NCI-H146 treated with DMSO at 0.1 percent for 48 hours (cell line): Measurements from ENCODE around the gene N4BP3.

Experiments used
- DNase-seq: peaks from one replicate; lab custom pipeline; 2025; ENCODE audit not compliant: unreplicated experiment; lab: John Stamatoyannopoulos, UW

Gene N4BP3

DNA sequence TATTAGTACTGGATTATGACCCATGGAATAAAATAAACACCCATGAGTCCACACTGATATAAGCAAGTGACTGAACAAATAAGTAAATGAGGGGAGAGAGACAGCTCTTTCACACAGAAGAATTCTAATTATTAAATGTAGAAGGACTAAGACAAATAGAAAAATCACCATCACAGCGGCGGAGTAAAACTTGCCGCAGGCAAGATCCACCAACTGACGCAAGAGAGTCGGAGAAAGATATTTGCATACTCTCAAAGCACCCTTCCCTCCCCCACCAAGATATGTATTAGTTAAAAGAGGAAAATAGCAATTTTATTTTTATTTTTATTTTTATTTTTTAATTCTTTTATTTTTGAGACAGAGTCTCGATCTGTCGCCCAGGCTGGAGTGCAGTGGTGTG lies 14.6 kb upstream of the N4BP3 start:
- DNase-seq: no peak

DNA sequence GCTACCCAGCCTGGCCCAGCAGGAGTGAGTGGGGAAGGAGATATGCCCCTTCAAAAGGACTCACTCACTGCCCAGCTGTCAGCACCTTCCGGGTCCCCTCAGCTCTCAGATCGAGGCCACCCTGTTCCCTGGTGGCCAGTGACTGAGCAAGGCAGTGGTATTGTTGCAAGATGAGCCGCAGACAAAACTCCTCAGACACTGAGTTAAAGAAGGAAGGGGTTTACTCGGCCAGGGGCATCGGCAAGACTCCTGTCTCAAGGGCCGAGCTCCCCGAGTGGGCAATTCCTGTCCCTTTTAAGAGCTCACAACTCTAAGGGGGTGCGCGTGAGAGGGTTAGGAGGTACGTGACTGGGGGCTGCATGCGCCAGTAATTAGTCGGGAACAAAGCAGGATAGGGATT lies 9.7 kb upstream of the N4BP3 start:
- DNase-seq: no peak

DNA sequence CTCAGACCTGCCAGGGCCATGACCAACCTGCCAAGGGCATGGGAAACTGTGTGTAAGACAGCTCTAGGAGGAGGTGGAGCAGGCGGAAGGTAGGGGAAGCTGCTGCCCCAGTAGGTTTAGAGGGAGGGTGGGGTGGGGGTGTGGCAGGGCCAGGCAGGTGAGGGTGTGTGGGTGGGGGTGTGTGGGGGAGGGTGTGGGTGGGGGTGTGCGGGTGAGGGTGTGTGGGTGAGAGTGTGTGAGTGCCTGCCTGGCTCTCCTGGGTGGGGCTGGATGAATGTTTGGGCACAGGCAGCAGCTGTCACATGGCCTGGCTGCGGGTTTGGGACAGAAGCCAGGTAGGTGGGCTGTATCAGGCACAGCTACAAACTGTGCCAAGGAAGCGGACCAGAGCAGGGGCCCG lies 8.8 kb upstream of the N4BP3 start:
- no peak for DNase-seq

DNA sequence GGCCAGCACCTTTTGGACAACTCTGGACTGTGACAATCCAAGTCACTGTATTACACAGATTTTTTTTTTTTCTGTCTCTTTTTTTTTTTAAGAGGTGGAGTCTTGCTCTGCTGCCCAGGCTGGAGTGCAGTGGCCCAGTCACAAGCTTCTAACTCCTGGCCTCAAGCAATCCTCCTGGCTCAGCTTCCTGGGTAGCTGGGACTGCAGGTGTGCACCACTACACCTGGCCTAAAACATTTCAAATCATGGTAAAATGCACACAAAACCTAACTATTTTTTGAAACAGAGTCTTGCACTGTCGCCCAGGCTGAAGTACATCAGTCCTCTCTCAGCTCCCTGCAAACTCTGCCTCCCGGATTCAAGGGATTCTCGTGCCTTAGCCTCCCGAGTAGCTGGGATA lies 7.2 kb upstream of the N4BP3 start:
- no peak for DNase-seq

DNA sequence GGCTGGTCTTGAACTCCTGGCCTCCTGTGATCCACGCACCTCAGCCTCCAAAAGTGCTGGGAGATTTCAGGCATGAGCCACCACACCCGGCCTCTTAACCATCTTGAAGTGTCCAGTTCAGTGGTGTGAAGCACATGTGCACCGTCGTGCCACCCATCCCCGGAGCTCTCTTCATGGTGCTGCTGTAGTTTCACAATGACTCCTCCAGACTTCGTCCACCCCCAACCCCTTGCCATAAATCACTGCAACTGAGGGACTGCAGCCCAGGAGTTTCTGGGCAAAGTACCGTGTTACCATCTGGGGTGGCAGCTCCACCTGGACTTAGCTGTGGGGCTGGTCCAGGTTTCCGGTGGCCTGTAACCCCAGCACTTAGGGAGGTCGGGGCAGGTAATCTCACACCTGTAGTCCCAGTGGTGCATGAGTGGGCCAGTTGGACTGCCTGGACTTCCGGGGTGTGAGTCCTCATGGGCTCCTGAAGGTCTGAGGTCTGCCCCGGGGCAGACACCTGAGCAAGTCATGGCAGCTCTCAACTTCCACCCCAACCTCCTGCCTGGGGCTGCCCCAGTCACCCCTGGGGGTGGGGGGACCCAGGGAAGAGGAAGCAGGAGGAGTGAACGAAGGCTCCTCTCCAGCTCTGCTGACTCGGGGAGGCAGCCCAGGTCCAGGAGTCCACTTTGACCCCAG lies 6.6 kb upstream of the N4BP3 start:
- DNase-seq: no peak

DNA sequence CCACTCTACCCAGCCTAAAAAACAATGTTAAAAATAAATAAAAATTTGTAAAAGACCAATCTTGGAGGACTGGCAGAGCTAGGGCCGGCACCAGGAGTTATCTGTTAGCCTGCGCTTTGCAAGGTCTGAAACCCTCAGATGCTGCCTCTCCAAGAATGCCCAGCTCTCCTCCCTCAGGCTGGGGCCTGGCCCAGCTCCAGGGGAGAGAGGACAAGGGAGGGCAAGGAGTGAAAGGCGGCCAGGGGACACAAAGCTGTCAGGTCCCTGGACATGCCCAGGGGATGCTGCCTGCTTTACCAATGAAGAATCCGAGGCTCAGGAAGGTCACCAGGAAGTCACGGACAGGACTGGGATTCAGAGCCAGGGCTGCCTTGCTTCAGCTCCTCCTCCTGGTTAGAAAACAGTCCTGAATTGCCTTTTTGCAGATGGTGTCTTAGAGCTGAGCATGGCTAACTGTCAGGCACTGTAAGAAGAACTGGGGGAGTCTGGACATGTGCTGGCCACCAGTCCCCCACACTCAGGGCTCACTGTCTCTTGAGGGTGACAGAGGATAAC lies 5.5 kb upstream of the N4BP3 start:
- DNase-seq: no peak

DNA sequence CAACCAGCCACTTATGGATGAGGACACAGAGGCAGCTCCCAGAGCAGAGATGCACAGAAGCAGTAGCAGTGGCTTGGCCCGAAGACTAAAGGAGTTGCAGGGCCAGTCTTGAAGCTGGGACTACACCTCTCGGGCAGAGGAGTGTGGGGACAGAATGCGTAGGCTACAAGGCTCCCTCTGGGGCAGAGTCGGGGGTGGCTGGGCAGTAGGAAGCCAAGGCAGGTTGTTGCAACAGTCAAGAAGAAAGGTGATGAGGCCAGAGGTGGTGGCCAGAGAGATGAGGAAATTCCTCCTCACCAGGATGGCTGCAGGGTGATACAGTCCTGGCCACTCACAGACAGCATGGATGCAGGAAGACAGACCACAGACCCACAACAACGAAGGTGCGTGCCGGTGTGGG lies 4.9 kb upstream of the N4BP3 start:
- DNase-seq: no peak

DNA sequence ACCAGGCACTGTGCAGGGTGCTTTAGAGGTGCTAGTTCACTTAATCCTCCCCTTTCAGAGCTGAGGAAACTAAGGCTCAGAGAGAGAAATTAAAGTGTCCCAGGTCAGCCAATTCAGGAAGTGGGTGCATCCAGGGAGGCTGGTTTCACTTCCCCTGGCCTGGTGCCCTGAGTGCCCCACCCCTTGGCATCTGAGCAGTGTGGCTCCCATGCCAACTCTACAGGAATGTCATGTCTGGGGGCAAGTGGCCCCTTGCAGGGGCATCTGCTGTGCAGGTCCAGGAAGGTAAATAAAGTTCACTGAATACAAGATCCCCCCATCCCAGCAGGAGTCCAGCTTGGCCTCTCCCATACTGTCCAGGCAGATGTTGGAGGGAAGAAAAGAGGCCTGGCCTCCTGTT lies 4.4 kb upstream of the N4BP3 start:
- DNase-seq: no peak

DNA sequence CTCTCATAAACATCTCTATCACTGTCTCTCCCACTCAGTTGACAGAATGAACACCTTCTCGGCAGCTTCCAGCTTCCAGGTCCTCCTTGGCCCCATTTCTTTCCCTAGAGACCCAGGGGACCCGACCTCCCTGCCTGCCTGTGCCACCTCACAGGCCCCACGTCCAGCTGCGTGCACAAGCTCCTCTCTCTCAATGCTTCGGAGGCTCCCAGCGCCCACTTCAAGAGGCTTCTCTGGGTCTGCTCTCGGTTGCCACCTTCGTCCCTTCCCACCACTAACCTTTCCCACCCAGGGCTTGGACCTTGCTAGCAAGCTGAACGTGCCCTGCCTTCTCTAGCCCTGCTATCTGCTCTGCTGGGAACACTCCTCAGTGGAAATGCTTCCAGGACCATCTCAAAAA lies 2.8 kb upstream of the N4BP3 start:
- no peak for DNase-seq

DNA sequence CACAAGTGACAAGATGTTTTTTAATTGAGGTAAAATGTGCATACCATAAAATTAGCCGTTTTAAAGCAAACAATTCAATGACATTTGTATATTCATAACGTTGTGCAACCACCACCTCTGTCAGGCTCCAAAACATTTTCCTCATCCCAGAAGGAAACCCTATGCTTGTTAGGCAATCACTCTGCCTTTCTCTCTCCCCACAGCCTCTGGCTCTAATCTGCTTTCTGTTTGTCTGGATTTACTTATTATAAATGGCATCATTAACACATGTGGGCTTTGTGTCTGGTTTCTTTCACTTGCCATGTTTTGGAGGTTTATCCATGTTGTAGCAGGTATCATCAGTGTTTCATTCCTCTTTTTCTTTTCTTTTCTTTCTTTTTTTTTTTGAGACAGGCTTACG lies 1.4 kb upstream of the N4BP3 start:
- DNase-seq: no peak

DNA sequence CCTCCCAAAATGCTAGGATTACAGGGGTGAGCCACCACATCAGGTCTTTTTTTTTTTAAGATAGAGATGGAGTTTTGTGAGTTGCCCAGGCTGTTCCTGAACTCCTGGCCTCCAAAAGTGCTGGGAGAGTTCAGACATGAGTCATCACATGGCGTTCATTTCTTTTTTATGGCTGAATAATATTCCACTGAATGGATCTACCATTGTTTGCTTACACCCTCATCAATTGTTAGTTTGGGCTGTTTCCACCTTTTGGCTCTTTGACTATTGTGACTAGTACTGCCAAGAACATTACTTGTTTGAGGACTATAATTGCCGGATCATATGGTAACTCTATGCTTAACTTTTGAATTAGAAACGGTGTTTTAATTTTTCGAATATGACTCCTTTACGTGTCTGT lies 787 bp upstream of the N4BP3 start:
- DNase-seq: no peak

DNA sequence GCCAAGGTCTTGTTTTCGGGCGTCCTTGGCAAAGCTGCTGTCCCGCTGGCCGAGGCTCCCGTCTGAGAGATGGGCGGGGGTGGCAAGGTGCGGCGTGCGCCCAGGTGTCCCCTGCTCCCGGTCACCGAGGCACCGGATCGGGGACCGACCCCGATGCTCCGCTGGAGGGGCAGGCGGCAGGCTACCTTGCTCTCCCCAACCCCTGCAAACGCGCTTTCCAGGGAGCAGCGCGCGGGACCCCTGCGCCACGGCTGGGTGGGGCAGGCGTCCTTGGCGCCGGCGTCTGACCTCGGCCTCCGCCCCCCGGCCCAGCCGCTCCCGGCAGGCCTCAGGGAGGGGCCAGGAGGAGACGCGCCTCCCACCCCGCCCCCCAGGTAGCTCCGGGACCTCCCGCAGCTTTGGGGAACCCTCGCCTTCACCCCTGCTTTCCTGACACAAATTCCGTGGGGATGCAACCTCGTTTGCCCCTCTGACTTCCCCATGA lies 551 bp downstream of the N4BP3 start:
- DNase-seq: no peak

DNA sequence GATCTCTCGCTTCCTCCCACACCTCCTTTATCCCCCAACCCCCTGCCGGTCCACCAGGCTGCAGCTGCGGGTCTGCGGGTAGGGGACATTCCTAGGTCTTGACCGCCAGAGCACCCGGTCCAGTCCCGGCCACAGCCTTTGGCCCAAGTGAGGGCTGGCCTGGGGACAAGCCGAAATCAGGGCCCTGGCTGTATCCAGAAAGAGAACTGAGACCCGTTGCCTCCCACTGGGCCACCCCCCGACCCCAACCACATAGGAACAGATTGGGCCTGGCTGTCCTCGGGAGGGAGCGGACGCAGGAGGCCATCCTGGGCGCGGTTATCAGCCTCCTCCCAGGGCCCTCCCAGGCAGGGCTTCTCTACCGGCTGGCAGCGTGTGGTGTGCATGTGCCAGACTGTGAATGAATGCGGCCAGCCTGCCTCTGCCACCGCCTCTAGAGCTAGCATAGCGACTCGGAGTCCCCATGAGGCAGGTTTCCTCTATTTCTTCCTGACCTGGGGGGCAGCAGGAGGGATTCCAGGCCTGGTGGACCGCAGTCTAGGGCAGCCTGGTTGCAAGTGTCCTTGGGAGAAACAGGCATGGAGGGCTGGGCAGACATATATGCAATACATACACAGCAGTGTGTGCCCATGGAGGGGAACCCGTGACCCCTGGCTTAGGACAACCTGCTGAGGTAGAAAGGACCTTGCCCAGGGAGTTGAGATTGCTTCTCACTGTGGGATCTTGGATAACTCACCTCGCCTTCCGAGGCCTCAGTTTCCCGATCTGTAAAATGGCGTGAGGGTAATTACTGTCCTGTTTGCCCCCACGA lies 1.2 kb downstream of the N4BP3 start:
- DNase-seq: no peak

DNA sequence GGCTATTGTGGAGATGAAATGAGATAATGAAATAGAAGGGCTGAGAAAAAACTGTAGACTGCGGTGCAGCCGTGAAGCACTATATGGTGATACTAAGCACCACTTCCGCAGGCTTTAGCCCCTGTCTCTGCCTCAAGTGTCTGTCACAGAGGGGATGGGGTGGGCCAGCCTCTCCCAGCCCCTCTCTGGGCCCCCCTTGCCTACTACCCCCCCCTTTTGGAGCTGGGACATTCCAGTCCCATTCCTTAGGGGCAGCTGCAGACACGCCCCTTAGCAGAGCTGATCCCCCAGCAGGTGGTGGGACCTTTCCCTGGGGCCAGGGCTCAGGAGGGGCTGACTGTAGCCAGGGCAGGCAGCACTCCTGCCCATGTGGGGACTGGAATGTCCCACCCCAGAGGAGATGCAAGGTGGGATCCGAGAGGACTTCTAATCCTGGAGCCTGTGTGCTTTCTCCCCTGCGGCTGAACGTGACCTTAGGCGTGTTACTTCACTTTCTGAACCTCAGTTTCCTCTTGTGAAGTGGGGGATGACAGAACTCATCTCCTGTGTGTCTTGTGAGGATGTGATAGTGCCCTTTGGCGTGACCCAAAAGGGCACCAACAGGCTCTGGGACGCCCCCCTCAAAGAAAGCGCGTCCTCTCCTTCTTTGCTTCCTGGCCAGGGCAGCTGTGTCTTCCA lies 1.9 kb downstream of the N4BP3 start:
- no peak for DNase-seq

DNA sequence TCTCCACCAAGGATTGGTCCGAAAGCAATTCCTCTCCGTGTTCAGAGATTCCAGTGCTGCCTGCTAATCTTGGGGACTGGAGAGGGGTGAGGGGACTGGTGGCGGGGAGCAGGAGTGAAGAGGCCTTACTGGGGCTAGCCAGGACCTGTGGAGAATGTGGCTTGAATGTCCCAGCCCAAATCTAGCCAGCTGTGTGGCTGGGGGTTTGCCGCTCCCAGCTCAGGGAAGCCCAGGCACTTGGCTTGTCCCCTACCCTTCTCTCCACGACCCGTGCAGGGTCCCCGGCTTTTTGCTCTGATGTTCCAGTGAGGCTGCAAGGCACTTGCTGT lies 2.4 kb downstream of the N4BP3 start:
- DNase-seq: no peak

DNA sequence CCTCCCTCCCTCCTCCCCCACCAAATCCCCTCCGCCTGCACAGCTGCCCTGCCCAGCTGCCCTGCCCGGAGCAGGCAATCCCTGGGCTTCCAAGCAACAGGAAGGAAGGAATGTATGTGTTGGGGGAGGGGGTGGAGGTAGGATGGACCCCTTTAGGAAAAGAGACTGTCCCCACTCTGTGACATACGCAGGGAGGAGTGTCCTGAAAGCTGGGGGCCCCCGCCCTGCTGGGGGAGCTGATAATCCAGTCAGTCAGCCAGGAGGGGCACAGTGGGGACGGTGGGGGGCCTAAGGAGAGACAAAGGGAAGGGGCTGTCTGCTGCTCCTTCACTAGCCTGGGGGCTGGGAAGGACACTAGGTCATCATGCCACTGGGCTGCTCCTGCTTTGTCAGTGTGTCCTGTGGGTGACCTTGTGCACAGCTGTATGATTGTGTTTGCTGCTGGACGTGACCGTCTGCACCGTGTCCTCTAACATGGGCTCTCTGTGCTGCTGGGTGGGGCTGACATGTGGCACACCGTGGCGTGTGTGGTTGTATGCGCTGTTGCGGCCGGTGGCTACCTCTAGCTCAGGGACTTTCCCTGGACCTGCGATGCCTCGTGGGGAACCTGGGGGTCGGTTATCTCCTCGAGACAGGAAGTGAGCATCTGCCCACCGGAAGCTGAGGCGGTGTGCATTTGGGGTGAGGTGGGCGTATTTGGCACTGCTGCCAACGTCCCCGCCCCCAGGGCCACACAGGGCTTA lies 3.0 kb downstream of the N4BP3 start:
- no peak for DNase-seq

DNA sequence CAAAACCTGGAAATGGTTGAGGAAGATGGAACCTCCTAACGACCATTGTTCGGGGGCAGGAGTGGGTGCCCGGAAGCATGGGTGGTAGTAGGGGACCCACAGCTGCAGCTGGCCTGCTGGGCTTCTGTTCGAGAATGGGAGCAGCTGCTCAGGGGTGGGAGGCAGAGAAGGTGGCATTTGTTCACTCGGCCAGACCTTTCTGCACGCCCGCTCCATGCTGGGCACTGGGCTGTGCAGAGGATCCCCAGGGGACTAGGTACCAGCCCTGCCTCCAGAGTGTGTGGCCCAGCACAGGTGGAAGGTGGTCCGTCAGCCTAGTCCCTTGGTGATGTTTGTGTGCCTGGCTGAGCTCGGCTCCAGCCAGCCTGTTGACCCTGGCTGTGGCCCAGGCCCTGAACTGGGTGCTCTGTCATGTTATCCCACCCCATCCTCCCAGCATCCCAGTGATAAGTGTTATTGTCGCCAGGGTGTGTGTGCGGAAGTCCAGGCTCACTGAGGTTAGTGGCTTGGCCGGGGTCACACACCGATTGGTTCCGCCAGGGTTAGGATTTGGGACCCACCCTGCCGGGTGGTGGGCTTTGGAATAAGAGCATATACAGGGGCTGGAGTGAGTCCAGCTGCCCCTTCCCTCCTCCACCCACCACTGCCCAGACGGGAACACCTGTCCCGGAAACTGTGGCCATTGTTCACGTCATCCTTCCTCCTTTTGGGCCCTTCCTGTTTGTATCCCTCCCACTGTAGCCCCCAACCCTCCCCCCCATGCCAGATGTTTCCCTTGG lies 4.8 kb downstream of the N4BP3 start:
- no peak for DNase-seq

DNA sequence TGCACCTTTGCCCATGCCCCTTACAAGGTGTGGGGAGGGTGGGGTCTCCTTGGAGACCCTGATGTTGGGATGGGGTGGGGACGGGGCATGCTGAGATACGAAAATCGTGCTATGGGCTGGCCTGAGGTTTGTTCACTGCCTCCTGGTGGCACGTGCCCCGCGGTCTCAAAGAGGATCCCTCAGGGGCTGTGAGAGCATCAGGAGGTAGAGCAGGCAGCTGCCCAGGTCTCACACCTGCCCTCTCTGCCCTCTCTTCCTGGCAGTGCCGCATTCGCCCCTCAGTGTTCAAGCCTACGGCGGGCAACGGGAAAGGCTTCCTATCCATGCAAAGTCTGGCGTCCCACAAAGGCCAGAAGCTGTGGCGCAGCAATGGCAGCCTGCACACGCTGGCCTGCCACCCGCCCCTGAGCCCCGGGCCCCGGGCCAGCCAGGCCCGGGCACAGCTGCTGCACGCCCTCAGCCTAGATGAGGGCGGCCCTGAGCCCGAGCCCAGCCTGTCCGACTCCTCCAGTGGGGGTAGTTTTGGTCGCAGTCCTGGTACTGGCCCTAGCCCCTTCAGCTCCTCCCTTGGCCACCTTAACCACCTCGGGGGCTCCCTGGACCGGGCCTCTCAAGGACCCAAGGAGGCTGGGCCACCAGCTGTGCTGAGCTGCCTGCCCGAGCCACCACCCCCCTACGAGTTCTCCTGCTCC lies 6.7 kb downstream of the N4BP3 start:
- no peak for DNase-seq

DNA sequence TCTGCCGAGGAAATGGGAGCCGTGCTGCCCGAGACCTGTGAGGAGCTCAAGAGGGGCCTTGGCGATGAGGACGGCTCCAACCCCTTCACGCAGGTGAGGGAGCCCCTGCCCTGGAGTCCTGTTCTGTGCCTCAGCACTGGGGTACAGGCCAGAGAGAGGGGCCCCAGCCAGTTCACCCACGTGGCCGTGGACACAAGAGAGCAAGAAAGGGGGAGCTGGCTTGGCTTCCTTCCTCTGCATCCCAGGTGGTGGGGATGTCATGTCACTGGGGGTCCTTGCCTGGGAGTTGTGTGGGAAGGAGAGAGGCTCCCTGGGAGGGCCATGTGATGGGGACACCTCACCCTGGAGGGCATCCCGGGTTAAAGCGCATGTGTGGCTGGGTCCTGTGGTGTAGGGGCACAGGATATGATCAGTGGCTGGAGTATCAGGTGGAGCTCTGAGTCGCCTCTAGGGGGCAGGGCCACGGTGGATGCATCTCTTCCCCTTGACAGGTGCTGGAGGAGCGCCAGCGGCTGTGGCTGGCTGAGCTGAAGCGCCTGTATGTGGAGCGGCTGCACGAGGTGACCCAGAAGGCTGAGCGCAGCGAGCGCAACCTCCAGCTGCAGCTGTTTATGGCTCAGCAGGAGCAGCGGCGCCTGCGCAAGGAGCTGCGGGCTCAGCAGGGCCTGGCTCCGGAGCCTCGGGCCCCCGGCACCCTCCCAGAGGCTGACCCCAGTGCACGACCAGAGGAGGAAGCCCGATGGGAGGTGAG lies 7.5 kb downstream of the N4BP3 start:
- DNase-seq: peak; percentile 63
